Femur (tissue), 1 donor: Measurements from ENCODE around the gene THYN1.
A peak's percentile ranks its signal among the peaks of the same experiment; 100 is the strongest.

Experiments used
- DNase-seq: peaks from one replicate; pipeline ENCODE4 v3.0.0-alpha.2; 2017

Gene THYN1

DNA sequence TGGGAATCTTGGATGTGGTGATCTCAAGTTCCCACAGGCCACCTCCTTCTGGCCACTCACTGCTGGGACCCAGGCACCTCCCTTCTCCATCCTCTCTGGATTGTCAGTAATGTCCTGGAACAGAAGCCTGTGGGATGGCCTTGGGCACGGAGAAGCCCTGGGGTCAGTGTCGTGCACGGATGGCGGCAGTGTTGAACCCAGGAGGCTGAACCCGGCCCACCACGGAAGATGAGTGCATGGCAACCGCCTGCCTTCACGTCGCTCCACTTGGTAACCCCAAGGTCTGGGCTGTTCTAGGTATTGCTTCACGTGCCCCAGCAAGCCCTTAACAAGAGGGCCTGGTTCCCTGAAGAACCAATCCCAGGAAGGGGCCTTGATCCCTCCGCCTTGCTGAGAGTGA, 7.1 kb downstream of the THYN1 start:
- no peak for DNase-seq

- no peak for DNase-seq
Observed at GRCh38 chr11:134245434-134245833, 7.7 kb downstream of the THYN1 start.

DNA sequence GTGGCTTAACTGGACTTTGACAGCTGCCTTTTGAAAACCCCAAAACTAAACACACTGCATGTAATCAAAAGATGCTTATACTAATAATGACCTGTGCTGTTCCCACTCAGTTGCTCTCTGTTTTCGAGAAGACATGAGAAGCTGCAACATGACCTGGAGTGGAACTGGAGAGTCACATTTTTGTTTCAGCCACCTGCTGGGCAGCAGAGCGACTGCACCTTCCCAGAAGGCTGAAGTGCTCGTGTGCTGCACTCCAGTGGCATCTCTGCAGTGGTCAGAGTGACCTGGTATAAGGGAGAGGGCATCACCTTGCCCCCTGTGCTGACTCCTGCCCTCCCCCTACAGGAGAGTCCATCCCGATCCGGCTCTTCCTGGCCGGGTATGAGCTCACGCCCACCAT, 8.6 kb downstream of the THYN1 start:
- DNase-seq: no peak

GRCh38 chr11:134243913-134244312, 9.2 kb downstream of the THYN1 start:
- DNase-seq: no peak

DNA sequence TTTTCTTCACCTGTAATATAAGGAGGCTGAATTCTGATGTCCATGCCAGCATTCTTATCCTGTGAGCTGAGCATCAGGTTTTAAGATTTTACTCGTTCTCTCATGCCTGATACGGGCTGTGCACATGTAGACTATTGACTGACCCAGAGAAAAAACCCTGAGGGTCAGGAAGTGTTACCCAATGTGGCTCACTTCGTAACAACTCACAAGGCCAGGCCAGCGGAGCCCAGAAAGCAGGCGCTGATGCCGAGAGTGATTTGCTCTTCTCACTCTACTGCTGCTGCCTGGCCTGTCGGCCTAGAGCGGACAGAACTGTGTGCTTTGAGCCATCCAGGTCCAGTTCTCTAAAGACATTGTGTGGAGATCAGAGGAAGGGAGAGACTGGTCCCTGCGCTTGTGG, 10.8 kb downstream of the THYN1 start:
- no peak for DNase-seq

GRCh38 chr11:134240592-134240991, 12.6 kb downstream of the THYN1 start:
- no peak for DNase-seq

GRCh38 chr11:134238956-134239355, 14.2 kb downstream of the THYN1 start:
- DNase-seq: no peak

DNA sequence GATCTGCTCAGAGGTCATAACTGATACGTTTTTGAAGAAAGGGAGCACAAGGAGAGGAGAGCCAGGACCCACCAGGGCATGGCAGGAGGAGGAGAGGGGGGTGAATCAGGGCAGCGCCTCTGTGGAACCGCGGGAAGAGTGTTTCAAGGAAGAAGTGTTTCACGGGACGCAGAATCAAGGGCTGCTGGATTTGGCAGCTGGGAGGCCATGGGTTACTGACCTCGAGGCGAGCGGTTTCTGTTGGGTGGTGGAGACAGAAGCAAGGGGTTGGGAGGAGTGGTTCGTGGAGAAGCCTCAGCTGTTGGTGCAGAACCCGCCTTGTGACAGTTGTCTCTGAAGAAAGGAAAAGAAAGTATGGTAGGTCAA, 15.6 kb downstream of the THYN1 start:
- DNase-seq: no peak

GRCh38 chr11:134236834-134237556, 16.2 kb downstream of the THYN1 start:
- DNase-seq: no peak

GRCh38 chr11:134235399-134235798, 17.8 kb downstream of the THYN1 start:
- DNase-seq: no peak

- DNase-seq: no peak
Observed at GRCh38 chr11:134233729-134234179, 19.4 kb downstream of the THYN1 start.

DNA sequence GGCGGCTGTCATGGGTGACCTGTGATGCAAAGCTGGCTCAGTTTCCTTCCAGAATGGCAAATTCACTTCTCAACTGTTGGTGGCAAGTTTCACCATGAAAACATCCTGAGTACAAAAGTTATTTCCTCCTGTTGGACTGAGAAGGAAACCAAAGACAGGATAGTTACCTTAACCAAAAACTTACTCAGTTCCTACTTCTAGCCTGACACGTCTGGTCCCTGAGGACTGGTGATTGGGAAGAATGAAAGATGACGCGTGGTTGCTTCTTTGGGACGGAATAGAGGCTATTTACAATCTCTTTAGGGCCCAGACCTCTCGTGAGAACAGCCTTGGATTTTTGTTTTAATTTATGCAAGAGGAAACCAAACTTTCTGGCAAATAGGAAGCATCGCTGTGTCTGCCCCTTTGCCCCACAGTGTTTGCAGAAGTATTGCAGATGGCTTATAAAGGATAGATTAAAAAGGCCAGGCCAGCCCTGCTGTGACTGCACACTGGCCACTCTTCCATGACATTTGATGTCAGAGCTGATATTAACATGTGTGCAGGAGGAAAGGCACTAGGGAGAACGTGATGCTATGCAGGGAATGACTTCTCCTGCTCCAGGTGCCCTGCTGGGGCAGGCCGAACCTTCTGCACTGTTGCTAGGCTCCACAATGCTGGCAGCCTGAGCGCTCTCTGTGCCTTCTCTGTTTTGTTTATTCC, 21.0 kb downstream of the THYN1 start:
- DNase-seq: no peak

- no peak for DNase-seq
Observed at GRCh38 chr11:134230339-134230738, 22.8 kb downstream of the THYN1 start.

DNA sequence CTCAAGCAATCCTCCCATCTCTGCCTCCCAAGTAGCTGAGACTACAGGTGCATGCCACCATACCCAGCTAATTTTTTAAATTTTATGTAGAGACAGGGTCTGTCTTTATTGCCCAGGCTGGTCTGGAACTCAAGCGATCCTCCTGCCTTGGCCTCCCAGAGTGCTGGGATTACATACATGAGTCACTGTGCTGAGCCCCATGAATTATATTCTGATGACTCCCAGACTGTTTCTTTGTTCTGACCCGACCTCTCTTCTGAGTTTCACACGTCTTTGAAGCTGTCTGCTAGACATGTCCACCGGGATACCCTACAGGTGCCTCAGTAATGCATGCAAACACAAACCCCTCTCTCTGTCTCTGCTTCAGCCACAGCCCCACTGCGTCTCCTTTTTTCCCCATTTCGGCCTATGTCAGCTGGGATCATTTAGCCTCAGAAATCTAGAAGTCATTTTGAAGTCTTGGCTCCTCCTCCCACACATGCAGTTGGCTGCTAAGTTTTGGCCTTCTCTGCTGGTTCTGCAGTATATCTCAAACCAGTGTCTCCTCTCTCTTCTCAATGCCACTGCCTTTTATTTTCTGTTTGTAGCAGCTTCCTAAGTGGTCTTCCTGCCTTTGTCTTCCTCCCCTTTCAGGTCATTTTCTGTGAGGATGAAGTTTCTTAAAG, 23.9 kb downstream of the THYN1 start:
- no peak for DNase-seq

- no peak for DNase-seq
Observed at GRCh38 chr11:134228625-134229024, 24.5 kb downstream of the THYN1 start.

GRCh38 chr11:134226806-134227325, 26.3 kb downstream of the THYN1 start:
- no peak for DNase-seq

GRCh38 chr11:134224710-134225664, 28.2 kb downstream of the THYN1 start:
- DNase-seq: peak; percentile 62

DNA sequence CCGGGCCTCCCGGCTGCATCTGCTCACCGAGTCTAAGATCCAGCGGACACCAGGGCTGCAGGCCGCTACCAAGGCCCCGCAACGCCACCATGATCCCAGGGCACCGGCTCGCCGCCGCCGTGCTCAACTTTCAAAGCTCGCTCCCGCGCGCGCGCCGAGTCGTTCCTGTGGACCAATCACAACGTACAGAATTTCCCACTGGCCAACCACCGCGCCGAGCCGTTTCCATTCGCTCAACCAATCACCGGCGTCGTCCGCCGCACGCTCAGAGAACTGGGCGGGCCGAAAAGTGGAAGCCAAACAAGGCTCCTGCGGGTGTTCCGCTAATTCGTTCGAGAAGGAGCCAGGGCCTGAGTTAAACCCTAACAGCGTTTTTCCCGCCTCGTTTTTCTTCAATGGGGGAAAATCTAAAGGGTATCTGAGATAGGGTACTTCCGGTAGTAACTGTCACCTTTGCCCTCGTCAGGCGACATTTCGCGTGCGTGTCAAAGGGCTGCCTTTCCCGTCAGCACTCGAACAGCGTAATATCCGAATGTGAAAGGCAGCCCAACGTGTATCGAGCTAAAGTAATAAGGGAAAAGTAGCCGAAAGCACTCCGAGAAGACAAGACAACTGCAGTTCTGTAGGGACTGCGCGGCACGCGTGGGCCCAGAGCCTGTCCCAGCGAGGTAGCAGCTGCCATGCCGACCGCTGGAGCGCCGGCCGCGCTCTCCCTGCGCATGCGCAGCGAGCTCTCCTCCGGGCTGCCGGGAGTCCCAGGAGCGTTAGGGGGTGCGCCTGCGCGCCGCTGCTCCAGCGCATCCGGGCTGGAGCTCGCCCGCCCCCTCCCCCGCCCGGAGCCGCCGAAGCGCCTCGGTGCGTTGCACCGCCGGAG, 29.1 kb downstream of the THYN1 start, which contains the start of the genes NCAPD3 and VPS26B:
Gene NCAPD3, minus strand, starts transcription at position 132 of the 874 bp plus-strand sequence. Its CDS starts 41 bp downstream, at position 91.
Gene VPS26B, plus strand, starts transcription at position 836 of the 874 bp plus-strand sequence. CDS start 452 bp downstream, outside the sequence.
- DNase-seq: peak; percentile 98

DNA sequence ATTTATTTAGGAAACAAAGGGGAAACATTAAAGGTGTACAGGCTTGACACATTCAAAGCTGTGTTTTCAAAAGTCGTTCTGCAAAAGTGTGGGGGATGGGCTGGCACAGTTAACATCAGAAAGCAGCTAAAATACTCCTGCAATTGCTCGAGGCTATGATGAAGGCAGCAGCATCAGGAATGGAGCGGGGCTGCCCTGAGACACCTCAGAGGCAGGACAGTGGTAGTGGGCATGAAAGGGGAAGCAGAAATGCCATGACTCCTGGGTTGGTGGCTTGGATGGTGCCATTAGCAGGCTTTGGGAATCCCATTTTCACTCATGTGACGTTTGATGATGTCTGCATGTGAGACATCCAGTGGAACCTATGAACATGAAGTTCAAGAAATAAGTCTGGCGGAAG, 30.0 kb downstream of the THYN1 start:
- no peak for DNase-seq

GRCh38 chr11:134216816-134217215, 36.3 kb downstream of the THYN1 start:
- DNase-seq: no peak

DNA sequence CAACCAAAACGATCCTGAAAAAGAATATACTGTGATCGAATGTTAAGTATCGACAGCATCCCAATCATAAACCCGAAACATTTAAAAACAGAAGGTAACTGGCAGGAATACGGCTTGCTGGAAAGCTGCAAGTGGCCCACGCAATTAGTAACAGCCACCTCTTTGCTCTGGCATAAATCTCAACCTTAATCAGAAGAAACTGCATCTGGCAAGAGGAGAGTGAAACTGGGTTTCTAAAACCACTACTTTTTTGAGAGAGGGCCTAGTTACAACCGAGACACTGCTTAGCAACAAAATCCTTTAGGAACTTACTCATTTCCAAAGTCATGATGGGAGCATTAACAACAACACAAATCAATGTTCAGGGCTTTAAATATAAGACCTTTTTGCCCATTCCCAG, 37.3 kb downstream of the THYN1 start:
- no peak for DNase-seq
